ENCODE measurements around the gene MARCHF6. TPM values are rescaled to one million over a fixed set of nuclear protein-coding genes. Genes with fewer than 3 reads are reported as not detected.

The MARCHF6 gene
- total and polyA plus RNA-seq, 9 of the 15 experiments (the other 6 are each of a cell fraction or from before 2014, with no cell fraction given) = 74.1 to 456 (median 116) TPM

- peak; percentile 92 for TF ChIP-seq CEBPB (tag; IDR thresholded peaks at IDR 0.05)
- TF ChIP-seq KDM1A (IDR thresholded peaks at IDR 0.05) = no peak
- 0 out of 2 replicates have a peak, but pooled peaks have one; percentile 13 for TF ChIP-seq IRF9 (tag; IDR thresholded peaks at IDR 0.05)
- no peak for TF ChIP-seq MYBL2 (IDR thresholded peaks at IDR 0.05; ENCODE audit: low read depth)
- no peak for TF ChIP-seq MYBL2 (CRISPR knock-in tag; IDR thresholded peaks at IDR 0.05; ENCODE audit: borderline replicate concordance)
- no peak for TF ChIP-seq SETDB1 (IDR thresholded peaks at IDR 0.05; ENCODE audit: low read length)
- TF ChIP-seq PPARD (CRISPR knock-in tag; IDR thresholded peaks at IDR 0.05) = no peak
- TF ChIP-seq HDAC3 (IDR thresholded peaks at IDR 0.05; ENCODE audit: borderline replicate concordance, partially characterized antibody) = no peak
- TF ChIP-seq PHTF2 (CRISPR knock-in tag; IDR thresholded peaks at IDR 0.05) = no peak
- TF ChIP-seq ZNF830 (CRISPR knock-in tag; IDR thresholded peaks at IDR 0.05) = no peak
- TF ChIP-seq CEBPG (CRISPR knock-in tag; IDR thresholded peaks at IDR 0.05) = no peak
- TF ChIP-seq CEBPG (tag; conservative IDR thresholded peaks at IDR 0.05 in 1 of 2, IDR thresholded peaks at IDR 0.05 in 1 of 2) = peak; percentile 72 to 73
- TF ChIP-seq MAFK (IDR thresholded peaks at IDR 0.05; ENCODE audit: low read length) = no peak
- TF ChIP-seq MTA1 (IDR thresholded peaks at IDR 0.05; ENCODE audit: borderline replicate concordance) = no peak
- no peak for TF ChIP-seq MCM5 (IDR thresholded peaks at IDR 0.05; ENCODE audit: low read depth)
- no peak for TF ChIP-seq ETS2 (tag; IDR thresholded peaks at IDR 0.05; ENCODE audit: borderline replicate concordance, poor library complexity, severe bottlenecking)
- no peak for TF ChIP-seq TCF7 (IDR thresholded peaks at IDR 0.05; ENCODE audit: borderline replicate concordance)
- TF ChIP-seq RBFOX2 (IDR thresholded peaks at IDR 0.05; ENCODE audit: low read depth, low read length) = no peak
- no peak for TF ChIP-seq ZNF444 (CRISPR knock-in tag; IDR thresholded peaks at IDR 0.05)
- no peak for TF ChIP-seq ZNF395 (CRISPR knock-in tag; IDR thresholded peaks at IDR 0.05)
- TF ChIP-seq FUS (optimal IDR thresholded peaks at IDR 0.05; ENCODE audit: low read depth, low read length) = no peak
- no peak for TF ChIP-seq ZNF212 (CRISPR knock-in tag; IDR thresholded peaks at IDR 0.05)
Observed at GRCh38 chr5:10363519-10364185, 10.2 kb downstream of the MARCHF6 start (continued).
